ENCODE data around the gene GUCY1A2. TPM values are rescaled to one million over a fixed set of nuclear protein-coding genes. Genes with fewer than 3 reads are reported as not detected.

The GUCY1A2 gene
- total and polyA plus RNA-seq, 2 donors (not counting 1 experiment from before 2014, with no cell fraction given), result not detected

DNA sequence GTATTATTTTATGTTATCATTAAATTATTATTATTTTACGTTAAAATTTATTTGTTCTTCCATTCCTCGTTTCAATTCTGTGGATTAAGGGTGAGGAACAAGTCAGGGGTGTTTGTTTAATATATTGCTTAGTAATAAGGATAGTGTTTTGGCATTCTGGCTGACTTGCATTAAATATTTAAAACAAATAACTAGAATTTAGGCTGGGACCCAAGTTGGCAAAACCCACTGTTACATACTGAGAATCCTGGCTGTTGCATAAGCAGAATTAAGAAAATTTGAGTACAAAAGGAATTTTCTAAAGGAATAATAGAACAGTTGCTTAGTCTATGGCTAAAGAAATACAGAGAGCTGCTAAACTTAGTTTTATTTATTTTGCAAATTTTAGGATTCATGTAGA lies 196.4 kb downstream of the GUCY1A2 start:
- ChIA-PET POLR2A (no interaction called here), CTCF (no interaction called here)
- ATAC-seq (ENCODE audit: low read depth), result no peak
- no CpG with 5 or more reads among the region's 2 CpGs for WGBS (ENCODE audit: insufficient coverage)
- Mint-ChIP-seq H3K4me1 (no peaks in the 10 kb centered on the region), H3K27me3 (no peaks in the 10 kb centered on the region), H3K4me3 (no peak overlapping the region), H3K27ac (no peak overlapping the region), H3K9me3 (ENCODE audit: insufficient read depth) (peaks cover 2% of the 10 kb centered on the region)
- no peaks in the 10 kb centered on the region for H4K20me1 ChIP-seq (ENCODE audit: control insufficient read depth, insufficient read depth, low read length, poor library complexity, severe bottlenecking)
- no peaks in the 10 kb centered on the region for H3K9me3 ChIP-seq (ENCODE audit: control extremely low read depth in 1 of 3, control insufficient read depth in 2 of 3, insufficient read depth in 1 of 3, low read length in 2 of 3)
- H3K27me3 ChIP-seq (replicated peaks in 1 of 4; ENCODE audit: control extremely low read depth in 1 of 4, control insufficient read depth in 3 of 4, insufficient read depth in 4 of 4, low read length in 3 of 4), result no peaks in the 10 kb centered on the region
- no peak overlapping the region for H3K27ac ChIP-seq (ENCODE audit: low read length in 2 of 2)
- H3K79me2 ChIP-seq (ENCODE audit: control insufficient read depth, insufficient read depth, low read length), result no peaks in the 10 kb centered on the region
- no peaks in the 10 kb centered on the region for H3K4me1 ChIP-seq (ENCODE audit: control insufficient read depth in 2 of 2, insufficient read depth in 2 of 2, low read length in 2 of 2)
- no peak overlapping the region for H3K9ac ChIP-seq (ENCODE audit: low read length)
- no peak overlapping the region for H2AFZ ChIP-seq (ENCODE audit: insufficient read depth, low read depth, low read length, poor library complexity, severe bottlenecking)
- no peak for TF ChIP-seq EZH2 (IDR thresholded peaks at IDR 0.05; ENCODE audit: borderline replicate concordance, insufficient read depth, low read depth, low read length, poor library complexity, severe bottlenecking)
- TF ChIP-seq, protein P1, sequence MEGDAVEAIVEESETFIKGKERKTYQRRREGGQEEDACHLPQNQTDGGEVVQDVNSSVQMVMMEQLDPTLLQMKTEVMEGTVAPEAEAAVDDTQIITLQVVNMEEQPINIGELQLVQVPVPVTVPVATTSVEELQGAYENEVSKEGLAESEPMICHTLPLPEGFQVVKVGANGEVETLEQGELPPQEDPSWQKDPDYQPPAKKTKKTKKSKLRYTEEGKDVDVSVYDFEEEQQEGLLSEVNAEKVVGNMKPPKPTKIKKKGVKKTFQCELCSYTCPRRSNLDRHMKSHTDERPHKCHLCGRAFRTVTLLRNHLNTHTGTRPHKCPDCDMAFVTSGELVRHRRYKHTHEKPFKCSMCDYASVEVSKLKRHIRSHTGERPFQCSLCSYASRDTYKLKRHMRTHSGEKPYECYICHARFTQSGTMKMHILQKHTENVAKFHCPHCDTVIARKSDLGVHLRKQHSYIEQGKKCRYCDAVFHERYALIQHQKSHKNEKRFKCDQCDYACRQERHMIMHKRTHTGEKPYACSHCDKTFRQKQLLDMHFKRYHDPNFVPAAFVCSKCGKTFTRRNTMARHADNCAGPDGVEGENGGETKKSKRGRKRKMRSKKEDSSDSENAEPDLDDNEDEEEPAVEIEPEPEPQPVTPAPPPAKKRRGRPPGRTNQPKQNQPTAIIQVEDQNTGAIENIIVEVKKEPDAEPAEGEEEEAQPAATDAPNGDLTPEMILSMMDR (IDR thresholded peaks at IDR 0.05), result no peak
- H3K4me2 ChIP-seq (replicated peaks; ENCODE audit: low read depth, low read length, poor library complexity, severe bottlenecking), result no peak overlapping the region
- DNase-seq, result no peak
- intact Hi-C loops (cut with micrococcal nuclease), result no loop called here
- H3K36me3 ChIP-seq (replicated peaks in 1 of 2; ENCODE audit: control extremely low read depth in 1 of 2, control insufficient read depth in 1 of 2, extremely low read depth in 1 of 2, insufficient read depth in 2 of 2, low read length in 1 of 2), result no peaks in the 10 kb centered on the region
- H3K4me3 ChIP-seq (ENCODE audit: control extremely low read depth in 1 of 5, extremely low read depth in 1 of 5, insufficient read depth in 1 of 5, low read depth in 2 of 5, low read length in 4 of 5), result no peak overlapping the region

- Histone ChIP-seq H3K9ac (ENCODE audit: low read length) (no peak overlapping the region), H3K9me3 (ENCODE audit: control extremely low read depth in 1 of 3, control insufficient read depth in 2 of 3, insufficient read depth in 1 of 3, low read length in 2 of 3) (no peaks in the 10 kb centered on the region), H3K27me3 (replicated peaks in 1 of 4; ENCODE audit: control extremely low read depth in 1 of 4, control insufficient read depth in 3 of 4, insufficient read depth in 4 of 4, low read length in 3 of 4) (no peaks in the 10 kb centered on the region), H4K20me1 (ENCODE audit: control insufficient read depth, insufficient read depth, low read length, poor library complexity, severe bottlenecking) (no peaks in the 10 kb centered on the region), H3K4me1 (ENCODE audit: control insufficient read depth in 2 of 2, insufficient read depth in 2 of 2, low read length in 2 of 2) (no peaks in the 10 kb centered on the region), H3K4me3 (ENCODE audit: control extremely low read depth in 1 of 5, extremely low read depth in 1 of 5, insufficient read depth in 1 of 5, low read depth in 2 of 5, low read length in 4 of 5) (no peak overlapping the region), H3K4me2 (replicated peaks; ENCODE audit: low read depth, low read length, poor library complexity, severe bottlenecking) (no peak overlapping the region), H3K79me2 (ENCODE audit: control insufficient read depth, insufficient read depth, low read length) (no peaks in the 10 kb centered on the region), H3K36me3 (replicated peaks in 1 of 2; ENCODE audit: control extremely low read depth in 1 of 2, control insufficient read depth in 1 of 2, extremely low read depth in 1 of 2, insufficient read depth in 2 of 2, low read length in 1 of 2) (no peaks in the 10 kb centered on the region), H3K27ac (ENCODE audit: low read length in 2 of 2) (no peak overlapping the region), H2AFZ (ENCODE audit: insufficient read depth, low read depth, low read length, poor library complexity, severe bottlenecking) (no peak overlapping the region)
- ChIA-PET POLR2A (no interaction called here), CTCF (no interaction called here)
- Mint-ChIP-seq H3K27ac (no peak overlapping the region), H3K4me3 (no peak overlapping the region), H3K9me3 (ENCODE audit: insufficient read depth) (peaks cover 2% of the 10 kb centered on the region), H3K27me3 (no peaks in the 10 kb centered on the region), H3K4me1 (no peaks in the 10 kb centered on the region)
- TF ChIP-seq, protein P1 (IDR thresholded peaks at IDR 0.05), result no peak
- no peak for TF ChIP-seq EZH2 (IDR thresholded peaks at IDR 0.05; ENCODE audit: borderline replicate concordance, insufficient read depth, low read depth, low read length, poor library complexity, severe bottlenecking)
- intact Hi-C loops (cut with micrococcal nuclease), result no loop called here
- ATAC-seq (ENCODE audit: low read depth) (no peak), DNase-seq (no peak)
- WGBS (ENCODE audit: insufficient coverage), result no CpG with 5 or more reads among the region's 1 CpG
These were observed 197.0 kb downstream of the GUCY1A2 start for GRCh38 chr11:106821291-106821690.

All from B cell (primary cell).